ENCODE results near the gene EID2B.

The EID2B gene

DNA sequence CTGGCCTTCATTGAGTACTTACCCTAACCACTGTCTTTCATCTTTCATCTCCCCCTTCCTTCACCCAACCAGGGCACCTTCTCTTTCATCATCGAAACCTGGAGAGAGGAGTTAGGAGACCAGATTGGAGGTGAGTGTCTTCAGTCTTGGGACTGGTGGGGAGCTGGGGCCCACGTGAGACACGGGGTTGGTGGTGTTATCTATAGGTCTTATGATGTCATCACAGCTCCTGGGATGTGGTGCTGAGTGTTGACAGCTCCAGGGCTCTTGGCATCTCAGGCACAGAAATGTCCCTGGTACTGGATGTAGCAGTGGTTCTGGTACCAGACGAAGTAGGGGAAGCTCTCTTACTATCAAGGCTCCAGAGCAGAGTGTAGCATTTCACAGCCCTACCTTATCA lies 32.1 kb downstream of the EID2B start:
- TF ChIP-seq, protein P1, sequence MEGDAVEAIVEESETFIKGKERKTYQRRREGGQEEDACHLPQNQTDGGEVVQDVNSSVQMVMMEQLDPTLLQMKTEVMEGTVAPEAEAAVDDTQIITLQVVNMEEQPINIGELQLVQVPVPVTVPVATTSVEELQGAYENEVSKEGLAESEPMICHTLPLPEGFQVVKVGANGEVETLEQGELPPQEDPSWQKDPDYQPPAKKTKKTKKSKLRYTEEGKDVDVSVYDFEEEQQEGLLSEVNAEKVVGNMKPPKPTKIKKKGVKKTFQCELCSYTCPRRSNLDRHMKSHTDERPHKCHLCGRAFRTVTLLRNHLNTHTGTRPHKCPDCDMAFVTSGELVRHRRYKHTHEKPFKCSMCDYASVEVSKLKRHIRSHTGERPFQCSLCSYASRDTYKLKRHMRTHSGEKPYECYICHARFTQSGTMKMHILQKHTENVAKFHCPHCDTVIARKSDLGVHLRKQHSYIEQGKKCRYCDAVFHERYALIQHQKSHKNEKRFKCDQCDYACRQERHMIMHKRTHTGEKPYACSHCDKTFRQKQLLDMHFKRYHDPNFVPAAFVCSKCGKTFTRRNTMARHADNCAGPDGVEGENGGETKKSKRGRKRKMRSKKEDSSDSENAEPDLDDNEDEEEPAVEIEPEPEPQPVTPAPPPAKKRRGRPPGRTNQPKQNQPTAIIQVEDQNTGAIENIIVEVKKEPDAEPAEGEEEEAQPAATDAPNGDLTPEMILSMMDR (conservative IDR thresholded peaks at IDR 0.05; ENCODE audit: low read depth, low read length) = no peak
- no peak for DNase-seq (ENCODE audit: low read depth)
- no peak overlapping the region for H3K4me3 ChIP-seq (ENCODE audit: low read length)

DNA sequence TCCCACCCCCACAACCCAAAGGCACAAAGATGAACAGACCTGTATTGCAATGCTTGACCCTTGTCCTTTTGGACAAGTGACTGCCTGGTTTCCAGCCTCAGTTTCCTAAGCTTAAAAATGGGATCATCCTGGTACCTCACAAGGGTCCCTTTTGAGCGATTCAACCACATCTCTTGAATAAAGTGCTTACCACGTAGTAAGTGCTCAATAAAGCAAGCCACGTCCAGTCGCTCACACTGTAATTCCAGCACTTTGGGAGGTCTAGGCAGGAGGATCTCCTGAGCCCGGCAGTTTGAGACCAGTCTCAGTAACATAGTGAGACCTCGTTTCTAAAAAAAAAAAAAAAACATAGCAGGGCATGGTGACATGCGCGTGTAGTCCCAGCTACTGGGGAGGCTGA lies 32.7 kb downstream of the EID2B start:
- TF ChIP-seq, protein P1 (conservative IDR thresholded peaks at IDR 0.05; ENCODE audit: low read depth, low read length) = no peak
- no peak overlapping the region for H3K4me3 ChIP-seq (ENCODE audit: low read length)
- DNase-seq (ENCODE audit: low read depth) = no peak

DNA sequence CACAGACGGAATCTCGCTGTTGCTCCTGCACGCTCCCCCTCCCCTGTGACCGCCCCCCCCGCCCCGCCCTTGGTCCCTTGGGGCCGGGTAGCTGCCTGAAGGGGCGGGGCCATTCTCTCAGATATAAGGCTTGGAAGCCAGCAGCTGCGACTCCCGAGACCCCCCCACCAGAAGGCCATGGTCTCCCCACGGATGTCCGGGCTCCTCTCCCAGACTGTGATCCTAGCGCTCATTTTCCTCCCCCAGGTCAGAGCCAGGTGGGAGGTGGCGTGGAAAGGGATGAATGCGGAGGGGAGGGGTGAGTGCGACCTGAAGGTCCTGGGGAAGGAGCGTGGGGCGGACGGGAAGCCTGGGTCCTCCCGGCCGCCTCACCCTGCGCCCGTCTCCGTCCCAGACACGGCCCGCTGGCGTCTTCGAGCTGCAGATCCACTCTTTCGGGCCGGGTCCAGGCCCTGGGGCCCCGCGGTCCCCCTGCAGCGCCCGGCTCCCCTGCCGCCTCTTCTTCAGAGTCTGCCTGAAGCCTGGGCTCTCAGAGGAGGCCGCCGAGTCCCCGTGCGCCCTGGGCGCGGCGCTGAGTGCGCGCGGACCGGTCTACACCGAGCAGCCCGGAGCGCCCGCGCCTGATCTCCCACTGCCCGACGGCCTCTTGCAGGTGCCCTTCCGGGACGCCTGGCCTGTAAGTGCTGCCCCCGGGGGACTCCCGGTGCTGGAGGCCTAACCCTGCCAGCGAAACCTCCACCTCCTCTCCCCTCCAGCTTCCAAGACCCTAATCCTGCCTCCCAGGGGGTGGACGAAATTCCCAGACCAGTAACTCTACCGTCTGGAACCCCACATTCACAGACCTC lies 33.6 kb downstream of the EID2B start, which contains the start of gene DLL3:
TSS of gene DLL3 (plus strand) at position 150 of the 845 bp plus-strand sequence. CDS start at position 178, 28 bp downstream.
- H3K4me3 ChIP-seq (ENCODE audit: low read length) = peak within 1 kb of the TSS; percentile 20
- TF ChIP-seq, protein P1 (conservative IDR thresholded peaks at IDR 0.05; ENCODE audit: low read depth, low read length) = no peak
- no peak for DNase-seq (ENCODE audit: low read depth)

DNA sequence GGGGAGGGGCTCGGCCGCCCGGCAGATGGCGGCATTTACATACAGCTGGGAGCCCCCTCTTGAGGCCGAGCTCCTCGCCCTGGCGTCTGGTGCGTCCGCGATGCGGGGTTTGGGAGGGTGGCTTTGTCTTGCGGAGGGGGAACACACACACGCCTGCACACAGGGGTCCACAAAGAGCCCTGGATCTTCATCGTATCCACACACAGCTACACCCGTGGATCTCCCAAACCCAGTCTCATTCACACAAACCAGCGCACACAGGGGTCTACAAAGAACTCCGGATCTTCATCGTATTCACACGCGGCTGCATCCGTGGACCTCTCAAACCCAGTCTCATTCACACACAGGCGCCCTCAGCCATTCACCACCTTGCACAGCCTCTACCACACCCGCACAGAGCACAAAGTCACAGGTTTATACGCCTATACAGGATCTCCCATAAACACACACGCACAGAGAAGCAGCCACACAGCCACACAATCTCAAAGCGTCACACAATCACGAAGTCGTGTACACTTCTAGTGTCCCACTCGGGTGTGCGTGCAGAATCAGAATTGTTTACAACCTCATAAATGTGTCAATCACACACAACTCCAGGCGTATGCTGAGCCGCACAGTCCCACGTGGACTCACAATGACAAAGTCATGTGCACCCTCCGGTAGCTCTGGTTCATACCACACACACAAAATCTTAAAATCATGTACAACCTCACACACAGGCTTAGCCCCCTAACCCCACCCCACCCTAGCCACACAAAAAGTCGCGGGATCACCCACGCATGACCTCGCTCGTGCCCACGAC lies 34.5 kb downstream of the EID2B start:
- H3K4me3 ChIP-seq (ENCODE audit: low read length) = peak overlapping the region; percentile 20
- no peak for DNase-seq (ENCODE audit: low read depth)
- TF ChIP-seq, protein P1 (conservative IDR thresholded peaks at IDR 0.05; ENCODE audit: low read depth, low read length) = peak; percentile 45

DNA sequence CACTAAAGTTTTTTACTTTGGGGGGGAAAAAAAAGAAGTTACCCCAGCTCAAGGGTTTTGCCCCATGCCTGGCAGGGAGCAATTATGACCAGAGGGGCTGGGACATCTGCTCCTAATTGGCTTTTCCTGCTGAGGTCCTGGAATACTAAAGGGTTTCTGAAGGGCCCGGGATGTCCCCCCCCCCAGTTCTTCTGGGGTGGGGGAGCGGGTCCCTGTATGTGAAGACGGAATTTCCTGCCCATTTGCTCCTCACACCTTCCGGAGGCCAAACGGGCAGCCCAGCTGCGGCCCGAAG lies 35.0 kb downstream of the EID2B start:
- DNase-seq (ENCODE audit: low read depth) = no peak
- TF ChIP-seq, protein P1 (conservative IDR thresholded peaks at IDR 0.05; ENCODE audit: low read depth, low read length) = no peak
- H3K4me3 ChIP-seq (ENCODE audit: low read length) = no peak overlapping the region

DNA sequence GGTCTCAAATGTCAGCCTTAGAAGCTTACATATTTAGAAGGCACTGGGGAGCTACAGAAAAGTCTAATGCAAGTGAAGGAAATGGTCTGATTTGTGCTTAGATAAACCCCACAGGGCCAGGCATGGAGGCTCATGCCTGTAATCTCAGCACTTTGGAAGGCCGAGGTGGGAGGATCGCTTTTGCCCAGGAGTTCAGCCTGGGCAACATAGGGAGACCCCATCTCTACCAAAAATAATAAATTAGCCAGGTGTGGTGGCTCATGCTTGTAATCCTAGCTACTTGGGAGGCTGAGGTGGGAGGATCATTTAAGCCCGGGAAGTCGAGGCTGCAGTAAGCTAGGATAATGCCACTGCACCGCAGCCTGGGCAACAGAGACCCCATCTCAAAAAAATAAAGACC lies 36.6 kb downstream of the EID2B start:
- TF ChIP-seq, protein P1 (conservative IDR thresholded peaks at IDR 0.05; ENCODE audit: low read depth, low read length) = no peak
- no peak for DNase-seq (ENCODE audit: low read depth)
- no peak overlapping the region for H3K4me3 ChIP-seq (ENCODE audit: low read length)
